Uterus (tissue), 4 donors: ENCODE results near the gene MDFIC. TPM values are rescaled to one million over a fixed set of nuclear protein-coding genes. Genes with fewer than 3 reads are reported as not detected.

Source experiments
- DNase-seq, 2 donors: peaks; one replicate each; pipeline ENCODE4 v3.0.0-alpha.2; 2019 to 2020
- H3K27ac ChIP-seq, 2 donors: fragments of 200-600 bp; sonication (generic); 1 replicate in 1 of 2; 2 replicates in 1 of 2; pipeline ENCODE4 v1.5.1; 2016 to 2018
- H3K27me3 ChIP-seq, 2 donors: fragments of 200-600 bp; sonication (generic); one replicate each; pipeline ENCODE4 v1.5.1; 2018 to 2019; ENCODE audit warnings: control low read depth in 1 of 2
- H3K36me3 ChIP-seq, 2 donors: fragments of 200-600 bp; sonication (generic); one replicate each; pipeline ENCODE4 v1.5.1; 2019; ENCODE audit warnings: control low read depth in 1 of 2
- H3K4me1 ChIP-seq, 2 donors: fragments of 200-600 bp; sonication (generic); one replicate each; pipeline ENCODE4 v1.5.1; 2018 to 2019; ENCODE audit warnings: control low read depth in 1 of 2
- H3K4me3 ChIP-seq, 2 donors: fragments of 200-600 bp; sonication (generic); 1 replicate in 1 of 2; 2 replicates in 1 of 2; pipeline ENCODE4 v1.5.1; 2018 to 2019; ENCODE audit warnings: mild to moderate bottlenecking in 1 of 2
- H3K9me3 ChIP-seq, 2 donors: fragments of 200-600 bp; sonication (generic); one replicate each; pipeline ENCODE4 v1.5.1; 2019; ENCODE audit warnings: control low read depth in 1 of 2
- CTCF ChIP-seq, 4 experiments: fragments of 200-600 bp in 2 of 4; fragments of 450-650 bp in 2 of 4; sonication (generic) in 2 of 4; IDR thresholded peaks; one replicate each; pipeline ENCODE4 v1.5.1; 2016 to 2019; ENCODE audit warnings: antibody characterized with exemption in 4 of 4, mild to moderate bottlenecking in 2 of 4, moderate library complexity in 1 of 4
- POLR2A ChIP-seq, 2 donors: fragments of 450-650 bp; IDR thresholded peaks; one replicate each; pipeline ENCODE4 v1.6.1; 2016; ENCODE audit warnings: antibody characterized with exemption in 2 of 2, mild to moderate bottlenecking in 1 of 2, moderate library complexity in 1 of 2
- intact Hi-C: fragments of 100-400 bp; cut with DNase I; formaldehyde crosslinking; loops from one replicate; pipeline ENCODE4 v1.15.1; 2023; ENCODE audit warnings: low total_unique reads
- total RNA-seq, 4 donors: library from RNA; depleted of rRNA in 3 of 4; stranded (reverse); fragments of >200 nt in 3 of 4; gene quantifications; one replicate each; pipeline versions ENCODE4 v1.1.0 to v1.2.4, GENCODE V29; 2014 to 2023
- donor health status: DM: yes; HTN: yes; CAD: no.

The MDFIC gene
- total RNA-seq, 4 donors from 2014 or later, result 35.8 to 79.2 (median 66.1) TPM

DNA sequence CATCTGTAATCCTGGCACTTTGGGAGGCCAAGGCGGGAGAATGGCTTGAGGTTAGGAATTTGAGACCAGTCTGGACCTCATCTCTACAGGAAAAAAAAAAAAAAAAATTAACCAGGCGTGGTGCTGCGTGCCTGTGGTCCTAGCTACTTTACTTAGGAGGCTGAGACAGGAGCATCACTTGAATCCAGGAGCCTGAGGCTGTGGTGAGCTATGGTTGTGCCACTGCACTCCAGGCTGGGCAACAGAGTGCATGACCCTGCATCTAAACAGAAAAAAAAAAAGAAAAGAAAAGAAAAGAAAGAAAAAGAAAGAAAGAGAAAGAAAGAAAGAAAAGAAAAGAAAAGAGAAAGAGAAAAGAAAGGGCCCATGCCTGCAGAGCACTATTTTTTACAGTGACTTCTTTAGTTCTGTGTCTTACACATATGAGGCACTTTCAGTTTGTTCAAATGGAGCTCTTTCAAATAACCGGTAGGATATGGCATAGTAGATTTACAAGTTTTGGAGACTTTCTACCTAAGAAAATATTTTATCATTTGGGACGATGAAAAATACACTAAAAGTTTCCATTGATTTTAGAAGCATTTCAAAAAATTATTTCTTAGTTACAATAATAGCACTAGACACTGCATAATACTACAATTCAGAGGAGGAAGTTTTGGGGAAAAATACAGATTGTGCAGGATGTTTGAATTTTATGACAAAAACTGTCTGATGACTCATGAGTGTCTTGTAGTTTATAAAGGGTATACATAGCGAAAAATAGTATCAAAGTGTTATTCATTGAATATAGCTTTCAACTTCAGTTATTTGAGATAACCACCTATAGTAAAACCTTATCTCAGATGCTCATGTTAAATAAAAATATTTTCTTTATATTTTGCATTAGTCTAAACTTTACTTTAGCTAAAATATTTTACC lies 75.9 kb downstream of the MDFIC start:
- Histone ChIP-seq H3K36me3 (no peaks in the 10 kb centered on the region), H3K4me3 (no peak overlapping the region), H3K27me3 (no peaks in the 10 kb centered on the region), H3K4me1 (no peaks in the 10 kb centered on the region), H3K27ac (no peak overlapping the region), H3K9me3 (no peaks in the 10 kb centered on the region)
- intact Hi-C loops, result no loop called here
- no peak for DNase-seq
- TF ChIP-seq POLR2A (IDR thresholded peaks at IDR 0.05) (no peak), CTCF (IDR thresholded peaks at IDR 0.05) (no peak)

GRCh38 chr7:115004121-115004520 lies 82.2 kb downstream of the MDFIC start:
- DNase-seq, result no peak
- intact Hi-C loops, result no loop called here
- no peaks in the 10 kb centered on the region for H3K9me3 ChIP-seq
- H3K36me3 ChIP-seq, result no peaks in the 10 kb centered on the region
- H3K27ac ChIP-seq, result no peak overlapping the region
- no peak overlapping the region for H3K4me3 ChIP-seq
- TF ChIP-seq CTCF (IDR thresholded peaks at IDR 0.05) (no peak), POLR2A (IDR thresholded peaks at IDR 0.05) (no peak)
- peaks cover 0 to 8% of the 10 kb centered on the region in 2 donors for H3K4me1 ChIP-seq
- H3K27me3 ChIP-seq, result no peaks in the 10 kb centered on the region

DNA sequence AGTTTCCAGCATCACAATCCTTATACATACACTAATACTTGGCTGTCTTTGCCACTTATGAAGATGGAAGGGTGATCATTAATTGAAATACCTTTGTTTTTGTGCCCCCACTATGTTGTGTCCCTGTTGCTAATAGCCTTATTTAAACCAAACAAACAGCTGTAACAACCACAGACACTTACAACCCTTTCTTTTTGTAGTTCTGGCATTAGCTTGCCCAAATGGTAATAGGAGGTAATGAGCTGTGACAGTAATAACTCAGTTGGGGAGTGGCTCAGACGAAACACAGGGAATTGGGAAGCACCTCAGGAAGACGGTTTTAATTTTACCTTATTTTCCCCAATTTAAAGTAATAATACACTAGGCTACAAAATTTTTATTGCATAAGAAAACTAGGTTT lies 83.4 kb downstream of the MDFIC start:
- Histone ChIP-seq H3K9me3 (no peaks in the 10 kb centered on the region), H3K4me3 (no peak overlapping the region), H3K36me3 (no peaks in the 10 kb centered on the region), H3K27ac (no peak overlapping the region), H3K4me1 (peaks cover 0 to 8% of the 10 kb centered on the region in 2 donors), H3K27me3 (no peaks in the 10 kb centered on the region)
- intact Hi-C loops, result no loop called here
- no peak for DNase-seq
- TF ChIP-seq POLR2A (IDR thresholded peaks at IDR 0.05), result no peak
- no peak for TF ChIP-seq CTCF (IDR thresholded peaks at IDR 0.05)

- Histone ChIP-seq H3K36me3 (no peaks in the 10 kb centered on the region), H3K9me3 (no peaks in the 10 kb centered on the region), H3K4me3 (no peak overlapping the region), H3K27ac (peak overlapping the region; percentile 39 to 41), H3K4me1 (peaks cover 0 to 10% of the 10 kb centered on the region in 2 donors), H3K27me3 (no peaks in the 10 kb centered on the region)
- TF ChIP-seq CTCF (IDR thresholded peaks at IDR 0.05), result no peak
- TF ChIP-seq POLR2A (IDR thresholded peaks at IDR 0.05), result no peak
- intact Hi-C loops, result no loop called here
- no peak for DNase-seq
Measured at GRCh38 chr7:115005953-115006352, 84.1 kb downstream of the MDFIC start.

- peaks cover 0 to 22% of the 10 kb centered on the region in 2 donors for H3K4me1 ChIP-seq
- H3K27ac ChIP-seq, result peak overlapping the region; percentile 62 to 78
- TF ChIP-seq POLR2A (IDR thresholded peaks at IDR 0.05) (no peak), CTCF (IDR thresholded peaks at IDR 0.05) (no peak)
- DNase-seq, result peak in 1 of 2 donors; percentile 35
- no peaks in the 10 kb centered on the region for H3K27me3 ChIP-seq
- no peaks in the 10 kb centered on the region for H3K36me3 ChIP-seq
- H3K9me3 ChIP-seq, result no peaks in the 10 kb centered on the region
- intact Hi-C loops, result no loop called here
- H3K4me3 ChIP-seq, result no peak overlapping the region
Measured at GRCh38 chr7:115007751-115008150, 85.9 kb downstream of the MDFIC start.
